Upper lobe of left lung (tissue), 4 donors: ENCODE data around the gene RAD21L1.

Source experiments
- EP300 ChIP-seq, 4 donors: sonication (generic); formaldehyde crosslinking; IDR thresholded peaks; one replicate each; pipeline ENCODE4 v1.5.1; 2017; ENCODE audit warnings: antibody characterized with exemption in 4 of 4, control low read depth in 2 of 4
- POLR2A ChIP-seq, 4 donors: fragments of 450-650 bp; IDR thresholded peaks; one replicate each; pipeline ENCODE4 v1.5.1; 2016 to 2017; ENCODE audit warnings: antibody characterized with exemption in 4 of 4, mild to moderate bottlenecking in 2 of 4

GRCh38 chr20:1280195-1281102 is 54.6 kb downstream of the RAD21L1 start:
- TF ChIP-seq EP300 (IDR thresholded peaks at IDR 0.05) (no peak), POLR2A (IDR thresholded peaks at IDR 0.05) (no peak)
